AG09319 (cell line): ENCODE data around the gene MRPL51.
A peak's percentile ranks its signal among the peaks of the same experiment; 100 is the strongest.
"Not testable (repeated sequence)": the region's sequence is repeated elsewhere in the genome, so short reads cannot be mapped to it uniquely, and the experiment has no call there.

Experiments used
- DNase-seq: peaks from one replicate; pipeline ENCODE4 v3.0.0-alpha.2; 2010; ENCODE audit warnings: low read depth; ENCODE audit errors: extremely low read depth
- TF ChIP-seq, protein P1 (sequence below): IDR thresholded peaks from 2 replicates; pipeline ENCODE4 v1.5.1; 2011; ENCODE audit warnings: low read depth, mild to moderate bottlenecking, inconsistent platforms, low read length, moderate library complexity

Gene MRPL51

GRCh38 chr12:6493497-6494257 is 615 bp upstream of the MRPL51 start, which contains the start of gene NCAPD2:
Gene NCAPD2 (plus strand): TSS chr12:6494102. CDS start chr12:6495099, 997 bp downstream.
- peak; percentile 85 for DNase-seq
- TF ChIP-seq, protein P1, sequence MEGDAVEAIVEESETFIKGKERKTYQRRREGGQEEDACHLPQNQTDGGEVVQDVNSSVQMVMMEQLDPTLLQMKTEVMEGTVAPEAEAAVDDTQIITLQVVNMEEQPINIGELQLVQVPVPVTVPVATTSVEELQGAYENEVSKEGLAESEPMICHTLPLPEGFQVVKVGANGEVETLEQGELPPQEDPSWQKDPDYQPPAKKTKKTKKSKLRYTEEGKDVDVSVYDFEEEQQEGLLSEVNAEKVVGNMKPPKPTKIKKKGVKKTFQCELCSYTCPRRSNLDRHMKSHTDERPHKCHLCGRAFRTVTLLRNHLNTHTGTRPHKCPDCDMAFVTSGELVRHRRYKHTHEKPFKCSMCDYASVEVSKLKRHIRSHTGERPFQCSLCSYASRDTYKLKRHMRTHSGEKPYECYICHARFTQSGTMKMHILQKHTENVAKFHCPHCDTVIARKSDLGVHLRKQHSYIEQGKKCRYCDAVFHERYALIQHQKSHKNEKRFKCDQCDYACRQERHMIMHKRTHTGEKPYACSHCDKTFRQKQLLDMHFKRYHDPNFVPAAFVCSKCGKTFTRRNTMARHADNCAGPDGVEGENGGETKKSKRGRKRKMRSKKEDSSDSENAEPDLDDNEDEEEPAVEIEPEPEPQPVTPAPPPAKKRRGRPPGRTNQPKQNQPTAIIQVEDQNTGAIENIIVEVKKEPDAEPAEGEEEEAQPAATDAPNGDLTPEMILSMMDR: peak; percentile 1; the same call in 1 of the 2 replicates

DNA sequence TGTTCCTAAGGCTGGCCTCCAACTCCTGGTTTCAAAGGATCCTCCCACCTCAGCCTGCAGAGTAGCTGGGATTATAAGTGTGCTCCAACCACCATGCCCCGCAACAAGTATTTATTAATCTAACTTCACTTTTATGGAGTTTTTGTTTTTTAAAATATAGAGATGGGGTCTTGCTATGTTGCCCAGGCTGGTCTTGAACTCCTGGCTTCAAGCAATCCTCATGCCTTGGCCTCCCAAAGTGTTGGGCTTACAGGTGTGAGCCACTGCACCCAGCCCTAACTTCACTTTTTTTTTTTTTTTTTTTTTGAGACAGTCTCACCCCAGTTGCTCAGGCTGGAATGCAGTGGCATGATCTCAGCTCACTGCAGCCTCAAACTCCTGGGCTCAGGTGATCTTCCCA is 2.4 kb downstream of the MRPL51 start:
- not testable (repeated sequence) for DNase-seq

GRCh38 chr12:6489449-6489848 is 3.6 kb downstream of the MRPL51 start:
- no peak for DNase-seq

GRCh38 chr12:6488240-6488639 is 4.8 kb downstream of the MRPL51 start:
- TF ChIP-seq, protein P1: no peak

More at GRCh38 chr12:6489449-6489848, 3.6 kb downstream of the MRPL51 start:
- TF ChIP-seq, protein P1: no peak

DNA sequence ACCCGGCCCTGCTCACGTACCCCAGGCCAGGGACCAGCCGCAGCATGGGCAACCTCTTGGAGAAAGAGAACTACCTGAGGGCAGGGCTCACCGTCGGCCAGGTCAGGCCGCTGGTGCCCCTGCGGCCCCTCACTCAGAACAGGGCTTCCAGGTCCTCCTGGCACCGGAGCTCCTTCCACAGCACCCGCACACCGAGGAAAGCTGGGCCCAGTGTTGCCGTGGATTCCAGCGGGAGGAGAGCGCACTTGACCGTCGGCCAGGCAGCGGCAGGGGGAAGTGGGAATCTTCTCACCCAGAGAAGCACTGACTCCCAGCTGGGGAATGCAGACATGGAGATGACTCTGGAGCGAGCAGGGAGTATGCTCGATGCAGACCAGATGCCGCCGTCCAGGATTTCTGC is 14.6 kb downstream of the MRPL51 start:
- TF ChIP-seq, protein P1: no peak
- no peak for DNase-seq

More at GRCh38 chr12:6488240-6488639, 4.8 kb downstream of the MRPL51 start:
- no peak for DNase-seq

DNA sequence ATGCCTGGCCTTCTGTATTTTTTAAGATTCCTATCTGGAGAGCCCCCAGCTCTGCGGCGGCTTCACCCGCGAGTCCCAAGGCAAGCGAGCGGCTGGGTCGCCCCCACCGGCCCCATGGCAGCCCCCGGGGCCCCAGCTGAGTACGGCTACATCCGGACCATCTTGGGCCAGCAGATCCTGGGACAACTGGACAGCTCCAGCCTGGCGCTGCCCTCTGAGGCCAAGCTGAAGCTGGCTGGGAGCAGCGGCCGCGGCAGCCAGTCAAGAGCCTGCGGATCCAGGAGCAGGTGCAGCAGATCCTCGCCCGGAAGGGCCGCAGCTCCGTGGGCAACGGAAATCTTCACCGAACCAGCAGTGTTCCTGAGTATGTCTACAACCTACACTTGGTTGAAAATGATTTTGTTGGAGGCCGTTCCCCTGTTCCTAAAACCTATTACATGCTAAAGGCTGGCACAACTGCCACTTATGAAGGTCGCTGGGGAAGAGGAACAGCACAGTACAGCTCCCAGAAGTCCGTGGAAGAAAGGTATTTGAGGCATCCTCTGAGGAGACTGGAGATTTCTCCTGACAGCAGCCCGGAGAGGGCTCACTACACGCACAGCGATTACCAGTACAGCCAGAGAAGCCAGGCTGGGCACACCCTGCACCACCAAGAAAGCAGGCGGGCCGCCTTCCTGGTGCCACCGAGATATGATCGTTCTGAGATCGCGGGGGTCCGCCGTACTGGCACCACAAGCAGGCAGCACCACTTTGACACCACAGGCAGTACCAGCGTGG is 15.3 kb downstream of the MRPL51 start:
- not testable (repeated sequence) for DNase-seq

DNA sequence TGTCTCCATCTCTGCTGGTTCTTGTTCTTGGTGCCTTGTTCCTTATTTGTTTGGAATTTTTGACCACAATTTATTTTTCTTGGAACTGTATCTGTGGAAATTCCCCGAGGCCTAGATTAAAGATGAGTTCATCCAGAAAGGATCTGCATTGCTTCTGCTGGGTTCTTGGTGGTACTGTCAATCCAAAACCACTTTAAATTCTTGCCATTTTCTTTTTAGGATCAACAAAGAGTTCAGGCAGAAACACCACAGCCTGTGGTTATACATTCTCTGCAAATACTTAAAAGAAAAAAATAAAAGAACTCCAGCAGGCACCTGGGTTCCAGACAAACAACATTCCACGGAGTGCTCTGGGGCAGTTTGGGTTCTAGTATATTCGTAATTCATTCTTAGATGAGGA is 16.6 kb downstream of the MRPL51 start:
- TF ChIP-seq, protein P1: no peak
- DNase-seq: peak; percentile 67

DNA sequence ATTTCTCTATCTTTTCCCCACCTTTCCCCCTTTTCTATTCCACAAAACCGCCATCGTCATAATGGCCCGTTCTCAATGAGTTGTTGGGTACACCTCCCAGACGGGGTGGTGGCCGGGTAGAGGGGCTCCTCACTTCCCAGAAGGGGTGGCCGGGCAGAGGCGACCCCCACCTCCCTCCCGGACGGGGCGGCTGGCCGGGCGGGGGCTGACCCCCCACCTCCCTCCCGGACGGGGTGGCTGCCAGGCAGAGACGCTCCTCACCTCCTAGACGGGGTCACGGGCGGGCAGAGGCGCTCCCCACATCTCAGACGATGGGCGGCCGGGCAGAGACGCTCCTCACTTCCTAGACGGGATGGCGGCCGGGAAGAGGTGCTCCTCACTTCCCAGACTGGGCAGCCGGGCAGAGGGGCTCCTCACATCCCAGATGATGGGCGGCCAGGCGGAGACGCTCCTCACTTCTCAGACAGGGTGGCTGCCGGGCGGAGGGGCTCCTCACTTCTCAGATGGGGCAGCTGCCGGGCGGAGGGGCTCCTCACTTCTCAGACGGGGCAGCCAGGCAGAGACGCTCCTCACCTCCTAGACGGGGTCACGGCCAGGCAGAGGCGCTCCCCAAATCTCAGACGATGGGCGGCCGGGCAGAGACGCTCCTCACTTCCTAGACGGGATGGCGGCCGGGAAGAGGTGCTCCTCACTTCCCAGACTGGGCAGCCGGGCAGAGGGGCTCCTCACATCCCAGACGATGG is 17.7 kb downstream of the MRPL51 start:
- DNase-seq: not testable (repeated sequence)
